NOMO-1 (cell line): ENCODE measurements around the gene TENM4.

ENCODE experiments used
- DNase-seq, 2 experiments: peaks; one replicate each; lab custom pipeline; 2025; ENCODE audit not compliant: unreplicated experiment in 2 of 2; lab: John Stamatoyannopoulos, UW

Gene TENM4

DNA sequence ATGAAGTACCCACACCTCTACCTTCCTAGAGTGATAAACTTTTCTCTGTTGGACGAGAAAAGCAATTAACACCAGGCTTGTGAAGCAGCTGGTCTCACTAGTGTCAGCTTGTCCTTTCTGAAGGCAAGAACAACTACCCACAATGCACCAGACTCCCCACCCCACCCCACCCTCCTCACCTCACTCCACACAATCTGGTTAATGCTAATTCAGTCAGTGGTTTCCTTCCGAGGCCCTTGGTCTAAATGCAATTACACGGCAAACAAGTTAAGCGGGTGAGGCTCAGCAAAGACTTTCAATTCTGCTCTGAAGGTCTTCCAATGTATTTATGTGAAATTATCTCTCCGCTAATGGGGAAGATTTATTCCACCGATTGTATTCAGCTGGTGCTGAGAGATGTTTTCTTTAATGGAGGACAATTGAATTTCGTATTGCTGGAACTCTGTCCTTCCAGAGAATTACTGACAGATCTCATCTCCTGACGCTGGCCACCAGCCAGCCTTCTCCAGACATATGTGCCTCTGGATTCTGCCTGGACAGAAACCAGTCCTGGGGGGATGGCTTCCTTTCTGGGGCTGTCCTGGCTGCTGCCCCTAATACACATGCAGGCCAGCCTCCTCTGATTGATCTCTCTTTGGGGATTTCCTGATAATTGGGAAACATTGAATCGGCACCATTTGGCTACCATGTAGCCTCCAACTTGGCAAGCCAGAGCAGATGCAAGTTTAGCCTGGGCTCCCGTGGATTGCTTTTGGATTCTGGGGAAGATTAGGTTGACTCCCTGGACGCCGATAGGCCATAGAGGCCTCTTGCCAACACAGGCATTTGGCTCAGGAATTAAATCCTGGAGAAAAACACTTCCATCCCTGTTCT, 700.4 kb downstream of the TENM4 start:
- no peak for DNase-seq

DNA sequence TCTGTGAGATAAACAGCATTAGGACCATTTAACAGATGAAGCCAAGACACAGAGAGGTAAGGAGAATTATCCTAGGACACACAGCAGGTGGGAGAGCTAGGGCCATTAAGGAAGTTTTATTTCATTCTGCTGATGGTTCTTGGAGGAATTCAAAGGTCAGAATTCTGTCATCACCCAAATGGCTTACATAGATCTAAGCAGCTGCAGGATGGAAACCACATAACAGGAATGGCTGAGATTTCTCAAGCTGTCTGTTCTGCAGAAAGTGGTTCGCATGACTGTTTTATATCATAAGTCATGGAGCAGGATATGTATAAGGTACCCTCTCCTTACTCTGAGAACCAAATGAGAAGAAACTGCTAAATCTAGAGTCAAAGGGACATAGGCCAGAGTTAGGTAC, 702.9 kb downstream of the TENM4 start:
- DNase-seq, result no peak

DNA sequence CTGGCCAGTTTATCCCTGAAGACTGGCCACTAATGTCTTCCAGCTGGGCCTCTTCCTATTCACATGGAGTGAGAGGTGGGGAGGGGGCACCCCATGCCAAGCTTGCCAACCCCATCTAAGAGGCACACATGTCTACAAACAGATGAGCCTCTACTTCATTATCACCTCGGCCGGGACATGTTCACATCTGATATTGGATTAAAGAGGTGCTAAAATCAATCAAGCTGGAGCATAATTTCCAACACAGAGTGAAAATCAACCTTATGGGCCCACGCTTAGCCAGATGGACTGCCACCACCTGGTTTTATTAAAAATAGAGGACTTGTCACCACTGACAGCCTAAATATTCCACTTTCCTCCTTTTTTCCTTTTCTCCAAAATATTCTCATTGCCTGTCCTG, 703.5 kb downstream of the TENM4 start:
- DNase-seq, result no peak

DNA sequence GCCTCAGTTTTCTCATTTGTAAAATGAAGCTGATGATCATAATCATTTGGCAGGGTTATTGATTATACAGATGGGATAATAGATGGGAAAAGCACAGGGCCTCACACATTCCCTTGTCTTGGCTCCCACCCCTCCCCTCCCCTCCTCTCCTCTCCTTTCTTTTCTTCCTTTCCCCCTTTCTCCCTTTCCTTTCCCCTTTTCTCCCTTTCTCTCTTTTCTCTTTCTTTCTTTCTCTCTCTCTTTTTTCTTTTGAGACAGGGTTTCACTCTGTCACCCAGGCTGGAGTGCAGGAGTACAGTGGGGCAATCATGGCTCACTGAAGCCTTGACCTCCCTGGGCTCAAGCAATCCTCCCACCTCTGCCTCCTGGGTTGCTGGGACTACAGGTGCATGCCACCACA, 705.1 kb downstream of the TENM4 start:
- no peak for DNase-seq

DNA sequence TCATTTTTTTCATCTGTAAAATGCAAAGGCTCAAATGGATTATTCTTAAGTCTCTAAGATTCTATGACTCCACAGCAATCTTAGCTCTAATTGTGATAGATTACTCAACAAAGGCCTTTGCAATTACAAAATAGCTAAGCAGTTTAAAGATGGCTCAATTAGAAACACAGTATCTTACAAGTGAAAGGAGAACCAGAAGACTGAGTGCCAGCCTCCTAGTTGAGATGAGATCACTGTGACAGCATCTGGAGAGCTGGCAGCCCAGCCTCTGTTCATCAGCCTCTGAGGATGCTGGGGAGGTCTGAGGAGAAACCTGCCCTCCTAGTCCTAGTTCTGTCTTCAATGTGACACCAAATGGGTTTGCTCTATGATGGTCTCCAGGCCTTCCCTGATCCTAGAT, 707.8 kb downstream of the TENM4 start:
- DNase-seq, result peak; percentile 55 to 90

DNA sequence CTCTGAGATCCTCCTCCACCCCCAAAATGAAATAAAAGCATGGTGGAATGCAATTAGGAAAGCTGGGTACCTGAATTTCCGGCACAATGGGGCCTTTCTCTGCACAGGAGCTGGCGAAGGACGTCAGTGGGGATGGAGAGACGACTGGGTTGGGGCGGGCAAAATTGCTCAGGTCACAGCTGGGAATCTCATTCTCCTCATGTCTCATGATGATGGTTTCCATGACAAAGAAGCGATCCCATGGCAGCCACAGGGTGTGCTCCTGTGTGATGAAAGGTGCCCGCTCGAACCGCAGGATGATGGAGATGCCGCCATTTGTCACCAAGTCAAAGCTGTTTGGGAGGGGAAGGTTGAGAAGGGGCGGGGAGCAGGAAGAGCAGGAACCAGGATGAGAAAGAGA, 708.6 kb downstream of the TENM4 start:
- no peak for DNase-seq

DNA sequence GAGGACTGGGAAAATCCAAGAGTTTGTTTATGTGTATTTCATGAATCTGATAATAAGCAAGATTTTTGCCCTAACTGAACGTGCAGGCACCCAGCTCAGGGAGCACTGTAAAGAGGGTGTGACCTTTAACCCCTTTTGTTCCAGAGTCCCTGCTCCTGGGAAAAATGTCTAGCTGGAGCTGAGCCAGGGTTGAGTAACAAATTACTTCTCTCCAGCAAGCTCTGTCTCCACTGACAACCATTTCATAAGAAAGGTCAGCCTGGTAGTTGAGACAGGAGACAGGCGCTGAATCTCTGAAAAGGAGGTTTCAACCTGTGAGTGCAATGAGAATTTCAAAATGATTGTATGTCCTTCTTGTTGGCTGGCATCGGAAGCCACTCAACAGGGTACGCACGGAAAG, 709.8 kb downstream of the TENM4 start:
- no peak for DNase-seq

DNA sequence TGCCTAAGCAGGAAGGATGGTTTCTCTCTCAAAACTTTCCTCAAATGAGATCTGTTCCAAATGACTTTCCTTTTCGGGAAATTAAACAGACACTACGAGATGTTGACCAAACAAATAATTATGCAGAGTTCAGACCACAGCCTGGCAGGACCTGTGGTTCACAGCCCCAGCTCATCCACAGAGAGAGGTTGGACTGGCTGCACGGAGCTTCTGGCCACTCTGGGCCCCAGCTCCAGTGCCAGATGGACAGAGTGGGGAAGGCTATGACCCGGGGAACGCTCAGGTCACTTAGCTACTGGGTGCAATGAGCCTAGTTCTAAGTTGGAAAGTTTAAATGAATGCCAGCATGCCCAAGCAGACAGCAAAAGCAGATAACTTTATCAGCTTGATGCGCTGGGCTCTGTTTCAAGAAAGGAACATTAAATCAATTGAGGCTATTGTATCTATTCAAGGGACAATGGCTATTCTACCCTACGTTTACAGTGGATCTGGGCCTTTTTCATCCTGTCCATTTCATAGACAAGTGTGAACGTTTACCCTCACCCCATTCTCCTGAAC, 710.5 kb downstream of the TENM4 start:
- no peak for DNase-seq

DNA sequence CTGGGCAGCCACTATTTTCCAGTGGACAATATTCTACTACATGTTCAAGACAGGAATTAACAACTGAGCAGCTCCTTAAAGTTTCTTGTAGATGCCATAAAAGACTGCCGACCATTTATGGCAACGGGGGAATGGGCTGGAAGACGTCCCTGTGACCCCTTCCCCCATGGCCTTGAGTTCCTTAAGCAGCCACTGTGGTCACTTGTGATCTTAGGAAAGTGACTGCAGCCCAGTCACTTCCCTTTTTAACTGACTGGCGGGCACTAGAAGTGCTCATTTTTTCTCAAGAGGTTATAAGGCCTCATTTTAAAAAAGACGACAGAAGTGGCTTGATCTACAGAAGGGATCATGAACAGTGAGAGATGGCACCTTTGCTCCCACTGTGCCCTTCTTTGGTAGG, 713.0 kb downstream of the TENM4 start:
- peak; percentile 62 to 80 for DNase-seq

DNA sequence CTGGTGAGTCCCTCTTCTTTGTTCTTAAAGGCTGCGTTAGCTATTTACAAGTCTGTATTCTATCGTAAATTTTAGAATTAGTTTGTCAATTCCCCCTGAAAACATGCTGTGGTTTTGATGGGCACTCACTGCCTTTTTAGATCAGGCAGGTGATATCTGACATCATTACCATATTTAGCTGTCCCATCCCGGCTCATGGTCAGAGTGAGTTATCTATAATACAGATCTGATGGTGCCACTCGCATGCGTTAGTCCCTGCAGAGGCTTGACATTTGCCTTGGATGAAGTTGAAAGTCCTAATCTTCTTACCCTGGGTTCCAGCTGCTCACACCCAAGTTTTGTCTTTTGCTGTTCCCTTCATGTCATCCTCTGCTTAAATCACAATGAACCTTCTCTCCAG, 715.6 kb downstream of the TENM4 start:
- DNase-seq, result no peak

DNA sequence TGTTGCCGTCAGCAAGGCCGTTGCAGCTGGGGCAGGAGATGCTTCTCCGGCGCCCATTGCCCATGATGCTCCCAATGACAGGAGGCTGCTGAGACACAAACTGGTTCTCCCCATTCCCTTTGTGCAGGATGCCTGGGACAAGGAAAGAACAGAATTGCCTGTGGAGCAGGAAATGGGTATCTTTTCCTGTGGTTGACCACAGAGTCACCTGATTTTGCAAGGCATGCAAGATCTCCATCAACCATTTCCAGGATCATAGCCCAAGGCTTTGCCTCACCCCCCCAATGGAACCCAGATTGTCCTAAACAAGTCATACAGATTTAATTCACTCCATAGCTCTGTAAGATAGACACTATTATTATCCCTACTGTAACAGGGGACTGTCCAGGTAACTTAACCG, 718.0 kb downstream of the TENM4 start:
- DNase-seq, result no peak

DNA sequence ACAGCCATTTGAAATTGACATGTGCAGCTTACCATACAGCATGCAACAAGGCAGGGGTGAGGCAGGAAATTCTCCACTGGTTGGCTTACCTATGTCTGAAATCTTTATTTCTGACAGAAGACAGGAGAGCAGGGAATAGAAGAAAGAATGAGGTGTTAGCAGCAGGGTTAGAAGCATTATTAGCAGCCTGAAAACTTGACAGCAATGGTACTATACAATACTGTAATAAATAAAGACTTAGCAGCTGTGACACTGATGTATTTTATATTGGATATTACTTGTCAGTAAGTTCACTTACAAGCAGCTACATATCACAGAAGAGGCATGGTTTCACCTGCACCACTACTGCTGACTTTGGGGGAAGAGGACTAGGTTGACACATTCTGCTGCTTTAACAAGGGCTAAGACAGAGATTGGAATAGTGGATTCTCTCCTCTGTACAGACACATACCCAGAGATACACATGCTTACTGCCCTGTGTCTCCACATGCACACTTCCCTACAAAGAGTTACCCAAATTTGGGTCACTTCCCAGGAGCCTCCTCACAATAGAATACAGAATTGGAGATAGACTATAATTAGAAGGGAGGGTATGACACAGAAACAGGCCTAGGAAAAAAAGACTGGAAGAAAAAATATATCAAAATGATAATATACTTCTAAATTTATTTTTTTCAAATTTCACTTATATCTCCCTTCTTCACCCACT, 720.4 kb downstream of the TENM4 start:
- no peak for DNase-seq

DNA sequence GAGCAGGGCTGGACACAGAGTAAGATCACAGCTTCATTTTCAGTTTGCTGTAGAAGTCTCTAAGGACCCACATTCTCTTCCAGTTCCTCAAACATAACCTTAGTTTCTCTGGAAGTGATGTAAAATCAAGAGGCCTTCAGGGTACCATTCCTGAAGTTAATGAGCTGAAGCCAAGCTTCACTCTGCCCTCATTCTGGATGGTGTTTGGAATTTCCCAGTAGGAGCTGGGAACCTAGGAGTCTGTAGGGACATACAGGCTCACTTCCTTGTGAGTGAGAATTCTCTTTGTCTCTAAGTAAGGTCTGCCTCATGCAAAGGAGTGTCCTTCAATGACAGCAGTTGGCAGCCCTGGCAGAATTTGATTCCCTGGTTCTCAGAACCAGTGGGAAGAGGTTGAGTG, 723.8 kb downstream of the TENM4 start:
- no peak for DNase-seq

DNA sequence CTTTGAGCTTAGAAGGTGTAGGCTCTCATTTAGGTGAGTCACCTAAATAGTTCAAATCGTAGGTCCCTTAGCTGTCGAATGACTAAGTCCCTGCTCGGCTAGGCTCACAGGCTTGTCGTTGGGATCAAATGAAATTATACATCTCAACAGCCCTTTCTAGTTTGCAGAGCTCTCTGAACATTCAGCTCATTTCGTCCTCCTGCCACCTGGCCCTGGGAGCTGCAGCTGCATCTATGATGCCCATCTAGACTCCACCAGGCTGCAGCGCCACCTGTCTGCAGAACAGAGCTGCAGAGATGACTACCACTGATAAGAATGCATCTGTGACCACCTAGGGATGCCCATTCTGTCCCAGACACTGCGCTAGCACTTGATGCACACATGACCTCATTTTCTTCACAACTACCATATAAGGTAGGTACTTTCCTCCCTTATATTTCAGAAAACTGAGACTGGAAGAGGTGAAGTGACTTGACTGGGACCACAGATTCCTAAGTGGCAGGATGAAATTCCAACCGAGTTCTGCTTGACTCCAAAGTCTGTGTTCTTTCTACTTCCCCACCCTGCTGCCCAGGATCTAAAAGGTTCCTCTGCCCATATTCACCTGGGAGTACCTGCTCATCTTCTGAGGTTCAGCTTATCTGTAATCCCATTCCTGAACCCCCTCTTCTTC, 725.1 kb downstream of the TENM4 start:
- DNase-seq, result peak; percentile 13 to 16

DNA sequence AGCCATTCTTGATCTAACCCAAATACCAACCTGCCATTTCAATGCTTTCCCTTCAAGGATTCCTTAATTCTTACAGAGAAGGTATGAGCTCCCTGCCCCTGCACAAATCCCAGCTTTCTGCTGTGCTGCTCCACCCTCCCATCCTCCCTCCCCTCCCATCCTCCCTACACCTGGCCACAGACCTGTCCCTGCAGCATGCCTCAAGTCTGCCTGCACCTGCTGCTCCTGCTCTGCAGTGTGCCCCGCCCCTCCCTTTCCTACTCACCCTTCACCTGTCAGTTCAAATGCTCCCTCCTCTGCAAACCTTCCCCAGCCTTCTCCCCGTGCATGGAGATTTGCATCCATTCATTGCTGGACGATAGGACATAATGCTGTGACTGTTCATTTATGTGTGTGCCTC, 726.3 kb downstream of the TENM4 start:
- no peak for DNase-seq

DNA sequence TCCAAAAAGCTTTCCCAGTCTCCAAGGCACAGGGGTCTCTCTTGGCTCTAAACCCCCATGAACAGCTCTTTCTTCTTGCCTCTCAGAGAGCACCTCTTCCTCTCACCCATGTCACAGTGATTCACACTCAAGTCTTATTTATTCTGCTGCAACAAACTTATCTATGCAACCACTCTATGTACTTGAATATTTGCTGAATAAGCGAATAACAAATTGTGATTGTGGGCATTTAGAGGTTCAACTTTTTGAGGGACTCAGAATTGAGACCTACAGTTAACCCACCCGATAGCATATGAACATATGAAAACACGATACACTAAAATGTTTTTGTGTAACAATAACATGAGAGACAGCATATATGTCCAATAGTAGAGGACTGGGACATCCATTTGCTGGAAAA, 729.1 kb downstream of the TENM4 start:
- no peak for DNase-seq

DNA sequence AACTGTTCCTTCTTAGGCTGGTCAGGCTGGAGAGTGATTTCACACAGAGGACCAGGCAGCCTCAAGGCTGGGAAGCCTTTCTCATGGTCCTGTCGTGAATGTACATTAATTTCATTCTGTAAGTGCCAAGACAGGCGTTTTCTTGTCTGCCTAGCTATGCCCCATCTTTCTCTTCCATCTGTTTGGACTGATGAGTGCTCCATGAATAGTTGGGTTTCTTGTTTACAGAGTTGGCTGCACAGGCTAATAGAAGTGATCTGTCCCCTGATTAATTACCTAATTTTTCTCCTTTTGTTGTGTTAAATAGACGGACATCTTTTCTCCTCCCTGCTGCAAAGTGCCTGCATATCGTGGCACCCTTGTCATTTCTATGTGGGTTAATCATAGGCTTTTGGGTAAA, 730.4 kb downstream of the TENM4 start:
- DNase-seq, result no peak

DNA sequence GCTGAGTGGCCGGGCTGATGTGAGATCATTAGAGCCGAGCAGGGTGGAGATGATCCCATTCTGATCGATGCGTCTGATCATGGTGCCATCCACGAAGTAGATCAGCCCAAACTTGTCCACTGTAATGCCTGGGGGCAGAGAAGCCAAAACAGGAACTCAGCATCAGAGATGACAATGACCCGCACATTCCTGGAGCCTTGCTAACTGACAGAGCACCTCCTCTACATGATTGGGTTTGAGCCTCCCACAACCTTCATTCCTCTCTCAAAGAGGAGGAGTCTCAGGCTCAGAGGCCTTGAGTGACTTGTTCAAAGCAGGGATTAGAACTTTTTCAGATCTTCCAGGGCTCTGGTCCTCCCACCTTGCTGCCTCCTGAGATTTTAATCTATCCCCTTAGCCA, 732.4 kb downstream of the TENM4 start:
- DNase-seq, result no peak

DNA sequence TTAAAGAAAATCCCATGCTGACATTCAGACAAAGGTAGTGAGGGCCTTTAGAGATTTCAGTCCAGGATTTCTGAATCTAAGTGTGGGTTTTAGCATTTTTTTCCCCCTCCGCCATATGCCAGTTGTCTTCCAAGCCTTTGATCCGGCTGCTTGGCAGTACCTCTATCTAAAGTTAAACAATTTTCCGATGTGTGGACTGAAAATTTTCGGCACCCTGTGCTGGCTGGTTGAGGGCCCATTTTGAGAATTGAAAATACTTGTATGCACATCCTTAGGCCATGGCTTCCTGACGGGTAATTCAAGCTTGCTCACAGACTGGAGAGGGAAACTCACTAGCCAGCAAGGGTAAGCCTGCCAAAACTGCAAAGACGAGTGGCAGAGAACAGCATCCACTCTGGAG, 734.3 kb downstream of the TENM4 start:
- DNase-seq, result no peak

DNA sequence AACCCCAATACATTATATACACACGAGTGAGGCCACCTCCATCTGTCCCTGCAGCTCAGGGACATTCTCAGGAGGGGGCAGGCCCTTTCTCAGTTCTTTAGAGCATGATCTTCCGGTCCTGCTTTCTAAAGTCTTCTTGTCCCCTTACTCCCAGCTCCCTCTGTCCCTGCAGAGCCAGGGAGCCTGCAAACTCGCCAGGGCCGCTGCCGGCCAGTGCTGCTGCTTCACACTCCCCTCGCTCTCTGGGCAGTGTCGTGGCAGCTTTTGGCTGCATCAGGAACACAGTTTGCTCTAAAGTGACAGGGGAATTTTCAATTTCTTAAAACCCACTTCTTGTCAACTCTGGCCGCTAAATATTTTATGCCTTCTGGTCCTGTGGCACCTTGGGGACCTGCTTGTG, 736.0 kb downstream of the TENM4 start:
- DNase-seq, result no peak

DNA sequence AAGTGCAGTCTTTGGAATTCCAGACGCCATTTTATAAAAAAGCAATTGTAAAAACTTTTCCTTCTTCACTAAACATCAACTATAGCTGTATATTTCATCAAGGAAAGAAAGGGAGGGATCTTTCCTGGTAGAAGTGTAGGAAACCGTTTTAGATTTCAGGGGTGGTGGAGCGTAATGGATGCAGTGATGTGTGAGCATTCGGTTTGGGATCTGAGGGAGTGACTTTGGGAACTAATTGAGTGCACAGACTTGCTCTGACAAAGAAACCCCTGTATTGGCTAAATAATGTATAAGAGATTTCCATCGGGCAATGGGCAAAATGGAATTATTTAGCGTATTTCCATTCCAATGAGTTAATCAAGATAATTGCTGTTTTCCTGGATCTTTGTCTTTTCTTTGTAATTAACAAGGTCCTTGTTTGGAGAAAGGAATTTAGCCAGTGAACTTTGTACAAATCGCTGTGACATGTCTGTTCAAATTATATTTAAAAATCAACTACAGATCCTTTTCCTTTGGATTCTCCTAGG, 741.2 kb downstream of the TENM4 start:
- DNase-seq, result no peak
